GM12878 (cell line): ENCODE measurements around the gene ZYG11A. TPM values are rescaled to one million over a fixed set of nuclear protein-coding genes. Genes with fewer than 3 reads are reported as not detected.

Experiments
- ATAC-seq: fragments of 200-7000 bp; cut with Tn5 transposase; 3 replicates; pipeline ENCODE4 v1.9.1; 2020; ENCODE audit warnings: mild to moderate bottlenecking, moderate library complexity
- BruUV-seq: library from RNA; stranded (reverse); fragments of 400-500 nt; replicated peaks from 2 replicates; lab custom pipeline; 2021; lab: Mats Ljungman, UMichigan
- CTCF ChIA-PET: fragments of 300-600 bp; sonication (Branson Sonifier 250); formaldehyde crosslinking; extraction: SDS; loops from one replicate; lab custom pipeline; 2021; ENCODE audit warnings: inconsistent platforms; lab: Yijun Ruan, JAX
- POLR2A ChIA-PET: fragments of 350-600 bp; formaldehyde crosslinking; extraction: SDS; loops from one replicate; lab custom pipeline; 2021; ENCODE audit warnings: inconsistent platforms; lab: Charles Lee
- RAD21 ChIA-PET: fragments of 300-600 bp; sonication (Branson Sonifier 250); formaldehyde crosslinking; loops from one replicate; lab custom pipeline; 2023; ENCODE audit warnings: antibody characterized with exemption; ENCODE audit not compliant: unreplicated experiment; lab: Charles Lee
- SMC1A ChIA-PET: fragments of 300-600 bp; sonication (Branson Sonifier 250); formaldehyde crosslinking; loops from one replicate; lab custom pipeline; 2023; ENCODE audit not compliant: unreplicated experiment, uncharacterized antibody; lab: Charles Lee
- DNase-seq: peaks from one replicate; pipeline ENCODE4 v3.0.0-alpha.2; 2011; ENCODE audit warnings: low read depth, low spot score
- FAIRE-seq: peaks from 3 replicates; lab custom pipeline; 2011; peaks lifted over from hg19 to GRCh38; lab: Jason Lieb, UNC
- H2AFZ ChIP-seq: 2 replicates; pipeline ENCODE4 v1.6.0; 2011; ENCODE audit warnings: low read depth, low read length, control low read depth; ENCODE audit not compliant: control insufficient read depth
- H3K27ac ChIP-seq: 2 replicates; pipeline ENCODE4 v1.5.1; 2011; ENCODE audit warnings: control low read depth; ENCODE audit not compliant: control insufficient read depth, insufficient read depth
- H3K27me3 ChIP-seq, 2 experiments: replicated peaks in 1 of 2; 2 replicates each; pipeline versions ENCODE4 v1.6.0 to v1.6.1; 2011; ENCODE audit warnings: low read length in 1 of 2; ENCODE audit not compliant: control insufficient read depth in 2 of 2, insufficient read depth in 2 of 2
- H3K36me3 ChIP-seq, 2 experiments: 2 replicates each; pipeline ENCODE4 v1.5.1; 2011; ENCODE audit warnings: low read length in 1 of 2; ENCODE audit not compliant: control insufficient read depth in 2 of 2, insufficient read depth in 2 of 2
- H3K4me1 ChIP-seq: 2 replicates; pipeline ENCODE4 v1.6.1; 2011; ENCODE audit warnings: mild to moderate bottlenecking, low read length, moderate library complexity, mixed read lengths; ENCODE audit not compliant: control insufficient read depth, insufficient read depth
- H3K4me2 ChIP-seq: 2 replicates; pipeline ENCODE4 v1.6.0; 2011; ENCODE audit warnings: control low read depth; ENCODE audit not compliant: control insufficient read depth, insufficient read depth
- H3K4me3 ChIP-seq: fragments of 200-600 bp; sonication (generic); 2 replicates; pipeline ENCODE4 v1.5.1; 2016
- H3K79me2 ChIP-seq: 2 replicates; pipeline ENCODE4 v1.6.0; 2011; ENCODE audit warnings: low read length; ENCODE audit not compliant: control insufficient read depth, insufficient read depth
- H3K9ac ChIP-seq: 2 replicates; pipeline ENCODE4 v1.8.0; 2011; ENCODE audit warnings: low read length, control low read depth, mixed read lengths; ENCODE audit not compliant: control insufficient read depth, insufficient read depth
- H3K9me3 ChIP-seq: replicated peaks from 3 replicates; pipeline ENCODE4 v1.5.1; 2011; ENCODE audit warnings: mild to moderate bottlenecking, low read length; ENCODE audit not compliant: control insufficient read depth, insufficient read depth
- H4K20me1 ChIP-seq: 2 replicates; pipeline ENCODE4 v1.6.0; 2011; ENCODE audit not compliant: control insufficient read depth, insufficient read depth
- BMI1 ChIP-seq: fragments of 450-650 bp; IDR thresholded peaks from 2 replicates; pipeline ENCODE4 v1.6.1; 2016; ENCODE audit warnings: mild to moderate bottlenecking, moderate library complexity, borderline replicate concordance
- CBX3 ChIP-seq: fragments of 200-600 bp; sonication (generic); IDR thresholded peaks from 2 replicates; pipeline ENCODE4 v1.6.1; 2016; ENCODE audit warnings: low read depth, borderline replicate concordance
- CHD1 ChIP-seq: IDR thresholded peaks from 2 replicates; pipeline ENCODE4 v1.6.1; 2012; ENCODE audit warnings: low read depth, low read length, improper control_type of control experiment
- FOXM1 ChIP-seq: IDR thresholded peaks from 2 replicates; pipeline ENCODE4 v1.6.1; 2012; ENCODE audit warnings: low read depth, mild to moderate bottlenecking, inconsistent platforms, low read length, moderate library complexity
- MEF2B ChIP-seq: fragments of 450-650 bp; IDR thresholded peaks from 2 replicates; pipeline ENCODE4 v1.6.1; 2018; ENCODE audit warnings: mild to moderate bottlenecking, moderate library complexity; ENCODE audit not compliant: partially characterized antibody, poor library complexity, severe bottlenecking
- POLR2A ChIP-seq: IDR thresholded peaks from 2 replicates; pipeline ENCODE4 v1.6.1; 2011; ENCODE audit warnings: low read depth, mild to moderate bottlenecking, low read length
- RELB ChIP-seq: fragments of 450-650 bp; IDR thresholded peaks from 2 replicates; pipeline ENCODE4 v1.6.1; 2017; ENCODE audit warnings: low read depth, mild to moderate bottlenecking, moderate library complexity
- RFX5 ChIP-seq: IDR thresholded peaks from 2 replicates; pipeline ENCODE4 v1.6.1; 2011; ENCODE audit warnings: low read depth, low read length, improper control_type of control experiment
- SMAD1 ChIP-seq: fragments of 450-650 bp; IDR thresholded peaks from 2 replicates; pipeline ENCODE4 v1.6.1; 2018; ENCODE audit warnings: mild to moderate bottlenecking, low read depth; ENCODE audit not compliant: partially characterized antibody
- SMAD5 ChIP-seq: IDR thresholded peaks from 2 replicates; pipeline ENCODE4 v1.6.1; 2016; ENCODE audit warnings: antibody characterized with exemption, low read depth
- TAF1 ChIP-seq: IDR thresholded peaks from 2 replicates; pipeline ENCODE4 v1.6.1; 2011; ENCODE audit warnings: mild to moderate bottlenecking, low read depth, low read length, borderline replicate concordance
- TARDBP ChIP-seq: IDR thresholded peaks from 2 replicates; pipeline ENCODE4 v1.6.1; 2016; ENCODE audit warnings: borderline replicate concordance
- ZNF384 ChIP-seq: IDR thresholded peaks from 2 replicates; pipeline ENCODE4 v1.6.1; 2012; ENCODE audit warnings: low read depth, mild to moderate bottlenecking, low read length, improper control_type of control experiment, borderline replicate concordance
- ZSCAN29 ChIP-seq: fragments of 450-650 bp; IDR thresholded peaks from 2 replicates; pipeline ENCODE4 v1.6.1; 2017; ENCODE audit warnings: mild to moderate bottlenecking, moderate library complexity
- WGBS: methylation state at CpG from one replicate; pipeline ENCODE4 v1.1.6; 2016; ENCODE audit warnings: low lambda C conversion rate; ENCODE audit not compliant: insufficient replicate concordance, insufficient coverage; ENCODE audit errors: missing lambda C conversion rate; 5-methylcytosine and 5-hydroxymethylcytosine counted together
- in situ Hi-C: fragments of 300-500 bp; cut with MboI; formaldehyde crosslinking; loops from 9 replicates; pipeline ENCODE4 v1.14.3; 2018; ENCODE audit warnings: mixed read lengths
- intact Hi-C: fragments of 100-400 bp; cut with micrococcal nuclease; formaldehyde crosslinking; loops from one replicate; pipeline ENCODE4 v1.14.2; 2022; ENCODE audit not compliant: unreplicated experiment
- polyA plus RNA-seq, 11 experiments: library from polyadenylated mRNA; depleted of rRNA in 4 of 11; unstranded in 6 of 11; stranded (reverse) in 5 of 11; fragments of >200 nt; fragmentation: Nextera tagmentation in 4 of 11; fragmentation: Illumina TruSeq in 1 of 11; extraction: Ambion mirVana in 4 of 11; extraction: Trizol in 1 of 11; gene quantifications; 1 replicate in 1 of 11; 2 replicates in 10 of 11; pipeline versions ENCODE4 v1.2.1 to v1.2.3, GENCODE V29; 2011 to 2016; ENCODE audit warnings: inconsistent platforms in 2 of 11, missing spikeins in 2 of 11, low read depth in 1 of 11
- total RNA-seq, 4 experiments: library from RNA; depleted of rRNA in 3 of 4; stranded (reverse); fragments of >200 nt in 3 of 4; fragmentation: Illumina TruSeq in 1 of 4; extraction: Trizol in 1 of 4; gene quantifications; 2 replicates each; pipeline versions ENCODE4 v1.2.1 to v1.2.3, GENCODE V29; 2013 to 2021
- TF ChIP-seq, protein P1 (sequence below): IDR thresholded peaks from 2 replicates; pipeline ENCODE4 v1.6.1; 2012; ENCODE audit warnings: low read depth, low read length, improper control_type of control experiment
- TF ChIP-seq, protein P2 (sequence below): IDR thresholded peaks from 2 replicates; pipeline ENCODE4 v1.6.1; 2011; ENCODE audit warnings: mild to moderate bottlenecking, low read depth, low read length, moderate library complexity; ENCODE audit not compliant: insufficient replicate concordance
- TF ChIP-seq, protein P3 (sequence below): fragments of 450-650 bp; IDR thresholded peaks from 2 replicates; pipeline ENCODE4 v1.6.1; 2017; ENCODE audit warnings: borderline replicate concordance

The ZYG11A gene
- total and polyA plus RNA-seq, 10 of the 15 experiments (the other 5 are each of a cell fraction or from before 2014, with no cell fraction given): 0.22 to 6.4 (median 0.68) TPM

DNA sequence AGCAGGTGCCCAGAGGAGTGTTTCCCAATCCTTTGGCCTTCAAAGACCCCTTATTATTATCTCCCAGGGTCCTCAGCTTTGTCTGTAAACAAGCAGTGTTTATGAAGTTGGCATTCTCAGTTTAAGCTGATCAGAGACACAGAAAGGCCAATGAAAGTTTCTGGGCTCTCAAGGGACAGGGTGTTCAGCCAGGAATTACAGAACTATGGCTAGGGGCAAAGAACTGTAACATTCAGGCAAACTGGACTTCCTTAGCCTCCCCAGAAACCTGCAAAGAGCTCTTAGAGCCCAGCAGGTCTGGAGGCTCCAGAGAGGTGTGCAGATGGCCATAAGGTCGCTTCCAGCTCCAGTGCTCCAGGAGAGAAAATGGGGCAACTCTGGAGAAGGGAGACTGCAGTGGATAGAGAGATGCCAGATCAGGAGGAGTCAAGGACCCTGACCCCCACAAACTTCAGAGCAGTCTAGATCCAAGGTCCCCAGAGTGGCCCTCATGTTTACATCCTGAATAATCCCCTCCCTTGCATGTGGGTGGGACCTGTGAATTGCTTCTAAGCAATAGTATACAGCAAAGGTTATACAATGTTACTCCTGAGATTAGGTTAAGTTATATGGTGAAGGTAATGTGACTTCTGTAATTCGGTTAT, 72.8 kb downstream of the ZYG11A start:
- BruUV-seq: no TSS peak
- H3K36me3 ChIP-seq: no peaks in the 10 kb centered on the region
- CTCF ChIA-PET: interaction anchor here (1.7 kb wide), 1 partner anchor 269 kb away, joined by 4 read pairs; no protein-coding TSS in a partner anchor
- H3K4me1 ChIP-seq: no peaks in the 10 kb centered on the region
- H3K27ac ChIP-seq: no peak overlapping the region
- DNase-seq (no peak), ATAC-seq (no peak)
- SMC1A ChIA-PET: no interaction called here
- POLR2A ChIA-PET: no interaction called here
- H3K9me3 ChIP-seq: no peaks in the 10 kb centered on the region
- TF ChIP-seq ZSCAN29: no peak
- TF ChIP-seq BMI1: no peak
- TF ChIP-seq CBX3: no peak
- no peak for TF ChIP-seq POLR2A
- TF ChIP-seq CHD1: no peak
- TF ChIP-seq SMAD1: no peak
- TF ChIP-seq RFX5: no peak
- TF ChIP-seq RELB: no peak
- TF ChIP-seq, protein P1, sequence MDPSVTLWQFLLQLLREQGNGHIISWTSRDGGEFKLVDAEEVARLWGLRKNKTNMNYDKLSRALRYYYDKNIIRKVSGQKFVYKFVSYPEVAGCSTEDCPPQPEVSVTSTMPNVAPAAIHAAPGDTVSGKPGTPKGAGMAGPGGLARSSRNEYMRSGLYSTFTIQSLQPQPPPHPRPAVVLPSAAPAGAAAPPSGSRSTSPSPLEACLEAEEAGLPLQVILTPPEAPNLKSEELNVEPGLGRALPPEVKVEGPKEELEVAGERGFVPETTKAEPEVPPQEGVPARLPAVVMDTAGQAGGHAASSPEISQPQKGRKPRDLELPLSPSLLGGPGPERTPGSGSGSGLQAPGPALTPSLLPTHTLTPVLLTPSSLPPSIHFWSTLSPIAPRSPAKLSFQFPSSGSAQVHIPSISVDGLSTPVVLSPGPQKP: no peak
- no peak for TF ChIP-seq FOXM1
- TF ChIP-seq MEF2B: no peak
- TF ChIP-seq, protein P2, sequence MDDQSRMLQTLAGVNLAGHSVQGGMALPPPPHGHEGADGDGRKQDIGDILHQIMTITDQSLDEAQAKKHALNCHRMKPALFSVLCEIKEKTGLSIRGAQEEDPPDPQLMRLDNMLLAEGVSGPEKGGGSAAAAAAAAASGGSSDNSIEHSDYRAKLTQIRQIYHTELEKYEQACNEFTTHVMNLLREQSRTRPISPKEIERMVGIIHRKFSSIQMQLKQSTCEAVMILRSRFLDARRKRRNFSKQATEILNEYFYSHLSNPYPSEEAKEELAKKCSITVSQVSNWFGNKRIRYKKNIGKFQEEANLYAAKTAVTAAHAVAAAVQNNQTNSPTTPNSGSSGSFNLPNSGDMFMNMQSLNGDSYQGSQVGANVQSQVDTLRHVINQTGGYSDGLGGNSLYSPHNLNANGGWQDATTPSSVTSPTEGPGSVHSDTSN: no peak
- TF ChIP-seq, protein P3, sequence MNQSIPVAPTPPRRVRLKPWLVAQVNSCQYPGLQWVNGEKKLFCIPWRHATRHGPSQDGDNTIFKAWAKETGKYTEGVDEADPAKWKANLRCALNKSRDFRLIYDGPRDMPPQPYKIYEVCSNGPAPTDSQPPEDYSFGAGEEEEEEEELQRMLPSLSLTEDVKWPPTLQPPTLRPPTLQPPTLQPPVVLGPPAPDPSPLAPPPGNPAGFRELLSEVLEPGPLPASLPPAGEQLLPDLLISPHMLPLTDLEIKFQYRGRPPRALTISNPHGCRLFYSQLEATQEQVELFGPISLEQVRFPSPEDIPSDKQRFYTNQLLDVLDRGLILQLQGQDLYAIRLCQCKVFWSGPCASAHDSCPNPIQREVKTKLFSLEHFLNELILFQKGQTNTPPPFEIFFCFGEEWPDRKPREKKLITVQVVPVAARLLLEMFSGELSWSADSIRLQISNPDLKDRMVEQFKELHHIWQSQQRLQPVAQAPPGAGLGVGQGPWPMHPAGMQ: no peak
- TF ChIP-seq TAF1: no peak
- TF ChIP-seq SMAD5: no peak
- TF ChIP-seq ZNF384: no peak
- TF ChIP-seq TARDBP: no peak
- TF ChIP-seq, all 136 proteins: peak for 0
- intact Hi-C loops (no loop called here), in situ Hi-C loops (loop anchor here (25.0 kb wide), 1 partner anchor 272 kb away; the partner anchor contains the start of gene CPT2)
- no peak overlapping the region for H3K9ac ChIP-seq
- H3K27me3 ChIP-seq: no peaks in the 10 kb centered on the region
- no peaks in the 10 kb centered on the region for H3K79me2 ChIP-seq
- RAD21 ChIA-PET: no interaction called here
- no peak overlapping the region for H2AFZ ChIP-seq
- H3K4me2 ChIP-seq: no peak overlapping the region
- WGBS: 46% methylated on average over 2 of the region's 2 CpGs
- no peak for FAIRE-seq
- no peaks in the 10 kb centered on the region for H4K20me1 ChIP-seq
- H3K4me3 ChIP-seq: no peak overlapping the region
